GDM1 (cell line): Measurements from ENCODE around the gene SNTG2.
"Not testable (repeated sequence)": the region's sequence is repeated elsewhere in the genome, so short reads cannot be mapped to it uniquely, and the experiment has no call there.

Source experiments
- DNase-seq: peaks from one replicate; lab custom pipeline; 2025; lab: John Stamatoyannopoulos, UW

SNTG2 gene

DNA sequence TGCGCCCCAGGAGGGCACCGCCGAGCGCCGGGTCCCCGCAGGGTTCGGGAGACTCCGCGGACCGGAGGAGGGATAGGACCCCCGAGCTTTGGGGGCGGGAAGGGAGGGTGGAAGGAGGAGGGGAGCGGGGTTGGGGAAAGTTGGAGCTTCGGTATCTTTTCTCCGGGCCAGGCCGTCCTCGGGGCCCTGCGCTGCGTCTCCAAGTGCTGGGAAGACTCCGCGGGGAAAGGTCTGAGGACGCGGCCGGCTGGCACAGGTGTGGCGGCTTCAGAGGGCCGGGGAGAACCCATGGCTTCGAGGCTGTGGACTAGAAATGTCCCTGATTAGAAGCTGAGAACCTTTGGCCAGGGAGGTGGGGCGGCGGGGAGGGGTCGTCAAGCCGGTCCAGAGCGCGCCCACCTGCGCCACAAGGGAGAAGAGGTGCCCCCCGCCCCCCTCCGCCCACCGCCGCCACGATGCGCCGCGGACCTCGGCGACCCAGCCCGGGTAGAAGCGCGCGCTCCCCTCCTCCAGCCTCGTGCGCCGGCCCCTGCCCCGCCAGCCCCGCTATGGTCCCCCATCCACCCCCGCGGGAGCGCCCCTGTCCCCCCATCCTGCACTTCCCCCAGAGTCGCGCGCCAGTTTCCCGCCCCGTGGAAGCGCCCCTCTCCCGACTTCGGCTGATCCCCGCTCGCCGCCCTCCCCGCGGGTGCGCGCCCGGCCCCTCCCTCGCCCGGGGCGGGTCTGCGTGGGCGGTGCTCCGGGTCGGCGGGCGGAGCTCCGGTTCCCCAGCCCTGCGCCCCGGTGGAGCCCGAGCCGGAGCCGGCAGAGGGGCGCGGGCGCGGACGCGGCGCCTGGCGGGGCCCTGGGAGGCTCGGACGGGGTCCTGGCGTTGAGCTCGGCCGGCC lies at the start of gene SNTG2:
Gene SNTG2 (plus strand): TSS at position 770 of the 887 bp plus-strand sequence. CDS start 148 bp downstream, outside the sequence.
- DNase-seq = no peak

DNA sequence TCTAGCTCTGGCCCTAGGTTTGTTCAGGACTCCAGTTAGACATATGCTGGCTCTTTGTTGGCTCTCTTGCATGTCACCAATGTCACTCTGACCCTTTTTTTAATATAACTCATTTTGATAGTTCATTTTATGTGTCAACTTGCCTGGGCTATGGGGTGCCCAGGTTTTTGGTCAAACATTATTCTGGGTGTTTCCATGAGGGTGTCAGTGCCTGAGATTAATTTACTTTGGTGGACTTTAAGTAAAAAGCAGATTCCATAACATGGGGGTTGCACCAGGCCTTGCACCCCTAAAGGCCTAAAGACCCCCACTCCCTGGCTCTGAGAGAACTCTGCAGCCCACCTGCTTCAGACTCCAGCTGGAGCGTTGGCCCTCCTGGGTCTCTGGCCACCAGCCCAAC lies 48.1 kb upstream of the SNTG2 start:
- no peak for DNase-seq

DNA sequence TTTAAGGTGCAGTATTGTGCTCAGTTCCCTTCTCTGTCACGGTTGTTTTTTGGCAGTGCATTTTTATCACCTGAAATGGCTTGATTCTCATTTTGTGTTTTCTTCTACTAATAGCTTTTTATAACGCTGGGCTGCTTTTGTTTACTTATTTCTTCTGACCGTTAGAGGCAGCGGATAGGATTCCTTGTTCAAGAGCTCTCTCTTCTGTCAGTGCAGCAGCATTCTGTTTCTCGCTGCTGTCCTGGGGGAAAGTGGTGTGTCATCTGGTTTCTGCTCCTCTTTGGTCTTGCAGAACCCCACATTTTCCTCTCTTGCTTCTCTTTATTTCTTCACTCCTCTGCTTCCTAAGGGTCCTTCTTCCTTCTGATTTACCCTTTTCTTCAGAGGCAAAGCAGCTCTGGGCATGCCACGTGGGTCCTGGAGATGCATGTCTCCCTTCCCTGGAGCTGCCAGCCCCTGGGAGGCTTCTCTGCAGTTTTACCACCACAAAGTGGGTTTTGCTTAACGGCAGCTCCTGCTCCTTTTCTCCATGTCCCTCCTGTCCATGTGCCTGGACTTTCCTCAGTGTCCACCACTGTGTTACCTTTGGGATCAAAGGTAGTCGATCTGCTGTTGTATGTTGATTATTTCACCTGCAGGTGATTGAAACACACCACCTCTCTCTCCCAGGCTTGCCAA lies 47.3 kb upstream of the SNTG2 start:
- DNase-seq = no peak

DNA sequence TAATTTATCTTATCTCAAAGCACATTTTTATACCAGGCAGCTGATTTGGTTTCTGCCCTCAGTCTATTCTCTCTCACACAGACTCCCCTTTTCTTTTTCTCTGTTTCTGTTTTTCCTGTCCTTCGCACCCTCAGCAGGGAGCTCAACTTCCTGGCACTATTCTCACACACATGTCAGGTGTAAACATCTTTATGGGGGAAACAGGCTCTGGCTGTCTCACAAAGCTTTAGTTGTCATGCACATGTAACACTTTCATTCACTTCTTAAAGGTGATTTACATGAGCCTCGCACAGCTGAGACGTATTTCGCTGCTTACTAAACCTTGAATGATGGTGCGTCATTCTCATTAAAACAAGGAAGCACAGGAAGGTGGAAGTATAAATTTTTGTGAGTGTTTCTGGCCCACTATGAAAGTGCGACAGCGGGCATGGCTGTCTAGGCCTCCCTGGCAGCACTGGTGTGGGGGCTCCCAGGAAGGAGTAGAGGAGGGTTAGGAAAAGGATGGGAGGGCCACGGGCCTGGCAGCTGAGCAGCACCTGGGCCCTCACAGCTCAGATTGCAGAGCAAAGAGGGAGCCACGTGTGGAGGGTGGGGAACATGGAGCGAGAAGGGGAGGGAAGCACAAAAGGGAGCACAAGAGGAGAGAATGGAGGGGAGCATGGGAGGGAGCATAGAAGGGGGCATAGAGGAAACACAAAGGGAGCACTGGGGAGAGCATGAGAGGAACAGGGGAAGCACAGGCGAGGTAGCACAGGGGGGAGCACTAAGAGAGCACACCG lies 46.2 kb upstream of the SNTG2 start:
- no peak for DNase-seq

DNA sequence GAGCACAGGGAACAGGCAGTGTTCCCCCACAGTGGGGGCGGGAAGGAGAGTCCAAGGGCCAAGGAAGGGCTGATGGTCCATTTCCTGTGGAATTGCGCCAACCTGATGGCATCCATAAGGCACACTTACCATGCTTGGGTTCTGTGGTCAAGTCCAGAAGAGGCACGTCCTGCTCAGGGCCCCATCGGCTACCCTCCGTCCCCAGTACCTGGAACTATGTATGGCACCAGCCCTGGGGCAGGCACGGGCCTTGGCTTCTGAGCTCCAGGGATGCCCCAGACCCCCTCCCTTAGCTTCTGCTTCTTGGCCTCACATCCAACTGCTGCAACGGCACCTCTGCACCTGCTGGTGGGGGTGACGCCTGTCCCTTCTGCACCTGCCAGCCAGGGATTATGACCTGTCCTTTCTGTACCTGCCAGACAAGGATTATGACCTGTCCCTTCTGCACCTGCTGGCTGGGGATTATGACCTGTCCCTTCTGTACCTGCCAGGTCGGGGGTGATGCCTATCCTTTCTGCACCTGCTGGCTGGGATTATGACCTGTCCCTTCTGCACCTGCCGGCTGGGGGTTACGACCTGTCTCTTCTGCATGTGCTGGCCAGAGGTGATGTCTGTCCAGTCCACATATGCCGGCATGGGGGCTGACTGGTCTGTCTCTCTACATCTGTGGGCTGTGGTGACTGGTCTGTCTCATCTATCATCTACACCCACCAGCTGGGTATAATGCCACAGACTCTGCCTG lies 45.4 kb upstream of the SNTG2 start:
- no peak for DNase-seq

DNA sequence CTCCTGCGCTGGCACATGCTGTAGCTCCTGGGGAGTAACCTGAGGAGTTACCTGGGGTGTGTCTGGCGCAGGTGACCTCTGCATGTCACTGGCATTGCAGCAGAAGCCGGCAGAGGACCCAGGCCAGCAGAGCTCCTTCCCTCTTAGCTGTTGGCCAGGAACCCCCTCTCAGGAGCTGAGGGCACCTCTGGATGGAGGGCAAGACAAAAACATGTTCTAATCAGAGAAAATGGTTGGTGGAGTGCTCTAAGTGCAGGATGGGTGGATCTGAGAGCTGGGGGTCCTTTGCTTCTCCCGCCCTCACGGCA lies 44.9 kb upstream of the SNTG2 start:
- DNase-seq = no peak

DNA sequence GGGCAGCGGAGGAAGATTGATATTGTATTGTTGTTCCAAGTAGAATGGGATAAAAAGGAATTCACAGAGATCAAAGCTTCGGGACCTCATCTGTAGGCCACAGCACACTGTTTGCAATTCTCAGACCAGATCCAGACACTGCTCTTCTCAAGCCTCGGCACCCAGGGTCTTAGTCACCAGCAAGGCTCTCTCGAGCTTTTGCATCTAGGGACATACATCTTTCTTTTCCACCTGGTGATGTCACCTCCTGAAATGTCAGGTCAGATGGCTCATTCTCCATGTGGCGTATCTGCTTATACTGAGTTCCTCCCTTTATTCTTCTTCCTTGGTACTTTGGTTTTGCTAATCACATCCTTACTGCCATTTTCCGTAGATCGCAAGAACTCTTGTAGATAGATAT lies 42.9 kb upstream of the SNTG2 start:
- no peak for DNase-seq

DNA sequence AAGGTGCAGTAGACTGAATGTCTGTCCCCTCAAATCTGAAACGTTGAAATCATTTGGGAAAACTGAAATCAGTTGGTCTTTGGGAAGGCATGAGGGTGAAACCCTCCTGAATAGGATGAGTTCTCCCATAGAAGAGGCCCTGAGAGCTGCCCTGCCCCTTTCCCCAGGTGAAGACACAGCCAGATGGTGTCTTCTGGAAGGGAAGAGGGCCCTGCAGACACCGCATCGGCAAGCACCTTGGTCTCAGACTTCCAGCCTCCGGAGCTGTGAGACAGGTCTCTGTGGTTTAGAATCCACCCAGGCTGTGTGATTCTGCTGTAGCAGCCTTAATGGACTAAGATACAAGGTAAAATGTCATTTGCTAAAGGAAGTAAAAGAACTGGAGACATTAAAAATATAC lies 42.1 kb upstream of the SNTG2 start:
- DNase-seq = no peak

DNA sequence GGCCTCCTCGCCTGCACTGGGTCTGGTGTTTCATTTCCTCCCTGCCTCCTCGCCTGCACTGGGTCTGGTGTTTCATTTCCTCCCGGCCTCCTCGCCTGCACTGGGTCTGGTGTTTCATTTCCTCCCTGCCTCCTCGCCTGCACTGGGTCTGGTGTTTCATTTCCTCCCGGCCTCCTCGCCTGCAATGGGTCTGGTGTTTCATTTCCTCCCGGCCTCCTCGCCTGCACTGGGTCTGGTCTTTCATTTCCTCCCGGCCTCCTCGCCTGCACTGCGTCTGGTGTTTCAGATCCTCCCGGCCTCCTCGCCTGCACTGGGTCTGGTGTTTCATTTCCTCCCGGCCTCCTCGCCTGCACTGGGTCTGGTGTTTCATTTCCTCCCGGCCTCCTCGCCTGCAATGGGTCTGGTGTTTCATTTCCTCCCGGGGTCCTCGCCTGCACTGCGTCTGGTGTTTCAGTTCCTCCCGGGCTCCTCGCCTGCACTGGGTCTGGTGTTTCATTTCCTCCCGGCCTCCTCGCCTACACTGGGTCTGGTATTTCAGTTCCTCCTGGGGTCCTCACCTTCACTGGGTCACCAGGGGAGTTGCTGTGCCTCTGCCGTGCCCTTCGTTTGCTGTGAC lies 40.8 kb upstream of the SNTG2 start:
- not testable (repeated sequence) for DNase-seq

DNA sequence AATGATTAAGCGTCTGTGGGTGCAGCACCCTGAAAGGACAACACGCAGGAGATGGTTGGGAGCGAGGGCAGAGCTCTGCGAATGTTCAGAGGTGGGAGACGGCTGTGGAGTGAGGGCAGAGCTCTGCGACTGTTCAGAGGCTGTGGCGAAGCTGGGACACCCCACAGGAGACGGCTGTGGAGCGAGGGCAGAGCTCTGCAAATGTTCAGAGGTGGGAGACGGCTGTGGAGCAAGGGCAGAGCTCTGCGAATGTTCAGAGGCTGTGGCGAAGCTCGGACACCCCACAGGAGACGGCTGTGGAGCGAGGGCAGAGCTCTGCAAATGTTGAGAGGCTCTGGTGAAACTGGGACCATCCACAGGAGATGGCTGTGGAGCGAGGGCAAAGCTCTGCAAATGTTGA lies 40.0 kb upstream of the SNTG2 start:
- no peak for DNase-seq

DNA sequence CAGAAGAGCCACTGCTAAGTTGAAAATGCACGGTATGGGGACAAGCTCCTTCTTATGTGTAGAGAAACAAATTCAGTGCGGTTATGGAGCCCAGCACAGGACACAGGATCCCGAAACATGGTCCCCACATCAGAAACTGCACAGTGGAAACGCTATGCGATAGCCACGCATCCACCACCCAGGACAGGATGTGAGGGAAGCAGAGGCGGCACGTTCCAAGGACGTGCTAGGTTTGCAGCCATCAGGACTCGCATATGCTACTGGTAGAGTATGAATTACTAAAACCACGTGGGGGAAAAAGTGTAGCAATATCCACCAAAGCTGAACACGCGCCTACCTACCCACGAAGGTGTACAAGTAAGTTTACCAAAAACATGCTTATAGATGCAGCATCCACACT lies 34.7 kb upstream of the SNTG2 start:
- no peak for DNase-seq

DNA sequence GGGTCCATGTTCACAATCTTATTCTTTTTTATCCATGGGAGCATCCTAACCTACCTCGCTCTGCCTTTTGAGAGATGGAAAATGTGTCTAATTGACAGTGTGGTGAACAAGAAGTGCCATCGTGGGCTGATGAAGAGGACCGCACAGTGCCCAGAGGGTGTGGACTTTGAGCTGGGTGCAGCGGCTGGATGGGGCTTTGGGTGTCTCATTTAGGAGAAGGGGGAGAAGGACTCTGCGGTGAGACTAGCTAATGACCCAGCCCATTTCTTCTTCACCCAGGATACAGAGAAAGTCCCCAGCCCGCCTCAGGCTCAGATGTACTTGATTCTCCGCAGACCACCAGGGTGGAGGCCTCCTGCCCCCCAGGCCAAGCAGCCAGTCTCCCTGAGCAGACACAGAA lies 33.7 kb upstream of the SNTG2 start:
- no peak for DNase-seq

DNA sequence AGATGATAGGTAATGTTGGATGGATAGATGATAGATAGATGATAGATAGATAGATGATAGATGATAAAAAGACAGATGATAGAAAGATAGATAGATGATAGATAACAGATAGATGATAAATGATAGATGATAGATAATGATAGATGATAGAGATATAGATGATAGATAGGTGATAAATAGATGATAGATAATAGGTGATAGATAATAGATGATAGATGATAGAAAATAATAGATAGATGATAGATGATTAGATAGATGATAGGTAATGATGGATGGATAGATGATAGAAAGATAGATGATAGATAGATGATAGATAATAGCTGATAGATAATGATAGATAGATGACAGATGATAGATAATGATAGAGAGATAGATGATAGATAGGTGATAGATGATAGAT lies 31.0 kb upstream of the SNTG2 start:
- DNase-seq = no peak

DNA sequence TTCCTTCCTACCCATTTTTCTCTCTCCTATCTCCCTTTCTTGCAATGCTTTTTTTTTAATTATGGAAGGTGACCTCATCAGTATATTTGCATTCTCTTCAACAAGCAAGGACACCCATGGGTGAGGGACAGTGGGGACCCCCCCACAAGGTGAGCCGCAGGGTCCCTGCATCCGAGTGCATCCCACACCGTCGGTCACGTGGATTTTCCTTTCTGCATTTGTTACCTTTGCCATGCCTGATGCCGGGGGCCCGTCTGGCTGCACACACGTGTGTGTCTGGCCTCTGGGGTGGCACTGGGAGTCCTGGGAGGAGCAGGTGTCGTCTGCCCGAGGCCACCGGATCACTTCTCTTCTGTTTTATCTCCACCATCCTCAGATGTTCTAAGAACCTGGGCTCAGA lies 30.1 kb upstream of the SNTG2 start:
- no peak for DNase-seq

DNA sequence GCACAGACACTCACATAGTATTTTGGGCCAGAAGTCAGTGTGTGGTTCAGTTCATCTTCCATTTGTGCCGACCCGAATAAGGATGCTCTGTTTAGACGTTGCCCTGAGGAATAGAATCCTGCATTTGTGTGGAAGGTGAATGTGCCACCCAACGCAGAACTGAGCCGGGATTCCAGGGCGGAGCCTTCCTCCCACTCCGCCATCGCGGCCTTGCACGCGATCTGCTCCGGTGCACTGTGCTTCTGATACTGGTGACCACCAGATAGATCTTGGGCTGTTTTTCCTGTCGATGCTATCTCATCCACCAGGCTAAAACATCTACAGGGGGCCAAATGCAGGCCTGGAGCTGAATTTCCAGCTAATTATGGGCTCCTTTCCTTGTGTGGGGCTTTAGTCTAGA lies 29.6 kb upstream of the SNTG2 start:
- DNase-seq = no peak

DNA sequence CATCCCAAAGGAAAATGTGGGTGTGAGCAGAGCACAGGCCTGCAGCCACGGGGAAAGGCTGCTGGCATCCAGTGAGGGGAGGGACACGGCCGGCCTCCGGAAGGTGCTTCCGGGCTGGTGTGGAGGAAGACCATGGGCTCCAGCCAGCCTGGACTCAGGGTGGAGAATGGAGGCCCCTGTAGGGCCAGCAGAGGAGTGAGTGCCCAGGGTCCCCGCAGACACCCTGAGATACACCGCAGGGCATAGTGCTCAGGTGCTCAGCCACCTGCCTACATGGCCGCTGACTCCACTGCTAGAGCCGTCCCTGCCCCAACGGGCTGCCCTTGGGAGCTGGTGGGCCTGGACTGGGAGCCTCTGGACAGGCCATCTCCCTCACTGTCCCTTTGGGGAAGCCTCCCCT lies 28.5 kb upstream of the SNTG2 start:
- DNase-seq = no peak

DNA sequence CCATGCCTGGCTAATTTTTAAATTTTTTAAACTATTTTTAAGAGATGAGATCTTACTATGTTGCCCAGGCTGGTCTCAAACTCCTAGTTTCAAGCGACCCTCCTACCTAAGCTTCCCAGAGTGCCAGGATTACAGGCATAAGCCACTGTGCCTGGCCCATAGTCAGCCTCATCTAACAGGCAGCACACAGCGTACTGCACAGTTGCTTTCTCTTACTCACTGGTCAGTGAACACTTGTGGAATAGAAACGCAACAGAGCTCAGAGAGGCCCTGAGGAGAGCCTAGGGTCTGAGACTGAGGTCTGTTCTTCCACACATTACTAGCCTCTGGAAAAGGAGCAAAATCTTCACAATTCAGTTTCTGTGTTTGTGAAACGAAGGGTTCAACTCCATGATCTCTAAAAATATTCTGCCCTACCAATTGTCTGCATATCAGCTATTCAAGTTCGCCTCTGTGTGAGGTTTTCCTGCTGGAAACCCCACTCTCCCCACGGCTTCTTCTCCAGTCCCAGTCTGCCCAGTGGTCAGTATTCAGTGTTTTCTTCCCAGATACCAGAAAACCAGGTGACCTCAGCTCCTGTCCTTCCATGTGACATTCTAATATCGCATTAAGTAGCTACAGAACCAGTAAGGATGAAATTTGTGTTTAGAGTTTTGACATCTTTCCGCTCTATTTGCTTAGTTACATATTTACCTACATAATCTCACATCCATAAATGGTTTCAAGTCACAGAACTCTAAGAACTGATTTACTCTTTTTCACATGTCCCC lies 26.6 kb upstream of the SNTG2 start:
- DNase-seq = no peak

DNA sequence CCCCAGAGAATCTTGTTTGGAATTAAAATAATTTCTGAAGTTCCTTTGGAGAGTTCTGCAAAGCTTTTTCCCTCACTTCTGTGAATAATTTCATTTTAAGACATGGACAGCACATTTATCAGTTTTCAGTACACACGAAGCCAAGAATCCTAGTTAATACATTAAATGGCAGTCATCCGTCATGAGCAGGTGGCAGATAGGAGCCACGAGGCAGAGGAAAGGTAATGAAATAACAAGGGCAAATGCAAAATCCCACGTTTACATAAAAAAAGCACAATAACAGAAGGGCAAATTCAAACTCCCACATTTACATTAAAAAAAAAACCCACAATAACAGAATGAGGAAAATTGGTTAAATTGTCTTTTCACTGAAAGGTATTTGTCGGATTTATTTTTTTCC lies 25.9 kb upstream of the SNTG2 start:
- no peak for DNase-seq

DNA sequence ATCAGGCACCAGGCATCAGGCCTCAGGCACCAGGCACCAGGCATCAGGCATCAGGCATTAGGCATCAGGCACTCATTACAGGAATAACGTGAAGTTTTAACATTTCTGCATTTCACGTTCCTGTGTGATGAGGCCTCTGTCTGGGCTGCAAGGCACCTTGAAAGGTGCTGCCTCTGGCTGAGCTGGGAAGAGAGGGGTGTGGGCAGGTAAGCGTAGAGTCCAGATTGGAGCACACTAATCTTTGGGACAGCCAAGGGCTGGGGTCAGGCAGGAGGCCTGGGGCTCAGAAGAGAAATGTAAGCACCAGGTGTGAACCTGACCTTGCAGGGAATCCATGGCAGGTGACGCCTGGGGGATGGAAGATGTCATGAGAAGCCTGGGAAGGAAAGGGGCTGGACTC lies 25.3 kb upstream of the SNTG2 start:
- no peak for DNase-seq

DNA sequence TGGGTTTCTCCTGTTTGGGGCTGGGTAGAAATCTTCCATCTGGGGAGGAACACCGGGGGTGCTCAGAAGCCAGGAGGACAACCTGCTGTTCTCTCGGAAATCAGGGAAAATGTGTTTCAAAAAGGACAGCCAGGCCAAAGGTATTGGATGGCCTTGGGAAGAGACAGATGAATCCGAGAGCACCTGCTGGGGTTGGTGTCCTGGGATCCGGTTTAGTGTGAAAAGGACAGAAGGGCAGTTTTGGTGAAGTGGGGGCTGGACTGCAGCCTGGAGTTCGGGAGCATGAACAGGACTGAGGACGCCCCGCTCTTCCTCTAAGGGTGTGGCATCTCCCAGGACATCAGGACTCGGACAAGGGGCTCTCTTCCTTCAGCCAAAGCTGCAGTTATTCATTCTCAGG lies 24.9 kb upstream of the SNTG2 start:
- DNase-seq = no peak

DNA sequence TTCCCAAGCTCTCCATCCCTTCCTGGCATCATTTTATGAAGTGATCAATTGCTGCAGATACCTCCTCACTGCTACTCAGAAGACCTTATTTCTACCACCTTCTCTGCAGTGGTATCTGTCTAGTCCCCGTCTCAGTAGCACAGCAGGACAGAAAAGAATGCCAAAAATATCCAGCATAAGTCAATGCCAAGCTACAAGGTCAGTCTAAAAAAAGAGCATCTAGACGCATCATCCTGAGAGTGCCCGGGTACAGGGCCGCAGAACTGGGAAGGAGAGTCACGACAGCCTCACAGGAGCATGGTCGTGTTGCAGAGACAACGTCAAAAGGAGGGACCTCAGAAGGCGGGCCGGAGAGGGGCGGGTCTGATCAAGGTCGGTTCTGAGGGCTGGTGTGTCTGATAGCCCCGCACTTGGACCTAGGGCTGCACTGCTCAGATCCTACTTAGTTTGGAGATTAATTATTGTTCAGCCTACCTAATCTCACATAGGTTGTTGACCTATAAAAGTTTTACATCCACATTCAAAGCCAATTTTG lies 24.3 kb upstream of the SNTG2 start:
- DNase-seq = no peak
